ENCODE measurements around the gene UMODL1. TPM values are rescaled to one million over a fixed set of nuclear protein-coding genes. Genes with fewer than 3 reads are reported as not detected.
A peak's percentile ranks its signal among the peaks of the same experiment; 100 is the strongest.

The UMODL1 gene
- total RNA-seq, 1 donor from 2014 or later = not detected

- DNase-seq (ENCODE audit: low read depth in 2 of 2) = no peak
These were observed 56.3 kb downstream of the UMODL1 start for GRCh38 chr21:42127164-42128150.

GRCh38 chr21:42129300-42130266 lies 58.5 kb downstream of the UMODL1 start:
- no peak for DNase-seq (ENCODE audit: low read depth in 2 of 2)

- DNase-seq (ENCODE audit: low read depth in 2 of 2) = no peak
These were observed 59.3 kb downstream of the UMODL1 start for GRCh38 chr21:42130441-42130840.

GRCh38 chr21:42132183-42132582 lies 61.1 kb downstream of the UMODL1 start:
- DNase-seq (ENCODE audit: low read depth in 2 of 2) = no peak

GRCh38 chr21:42133131-42133530 lies 62.0 kb downstream of the UMODL1 start:
- DNase-seq (ENCODE audit: low read depth in 2 of 2) = no peak

- DNase-seq (ENCODE audit: low read depth in 2 of 2) = no peak
These were observed 64.4 kb downstream of the UMODL1 start for GRCh38 chr21:42135386-42136052.

GRCh38 chr21:42137191-42137904 lies 66.2 kb downstream of the UMODL1 start:
- no peak for DNase-seq (ENCODE audit: low read depth in 2 of 2)

GRCh38 chr21:42140196-42140934 lies 69.2 kb downstream of the UMODL1 start:
- DNase-seq (ENCODE audit: low read depth in 2 of 2) = no peak

- DNase-seq (ENCODE audit: low read depth in 2 of 2) = no peak
These were observed 70.5 kb downstream of the UMODL1 start for GRCh38 chr21:42141643-42142042.

GRCh38 chr21:42142141-42142540 lies 71.0 kb downstream of the UMODL1 start:
- no peak for DNase-seq (ENCODE audit: low read depth in 2 of 2)

- DNase-seq (ENCODE audit: low read depth in 2 of 2) = no peak
These were observed 71.5 kb downstream of the UMODL1 start for GRCh38 chr21:42142627-42143026.

GRCh38 chr21:42143111-42143510 lies 72.0 kb downstream of the UMODL1 start:
- DNase-seq (ENCODE audit: low read depth in 2 of 2) = no peak

- no peak for DNase-seq (ENCODE audit: low read depth in 2 of 2)
These were observed 73.1 kb downstream of the UMODL1 start for GRCh38 chr21:42144221-42144620.

GRCh38 chr21:42144679-42145568 lies 73.8 kb downstream of the UMODL1 start:
- no peak for DNase-seq (ENCODE audit: low read depth in 2 of 2)

GRCh38 chr21:42145569-42146272 lies 74.6 kb downstream of the UMODL1 start:
- peak; percentile 49 to 57 for DNase-seq (ENCODE audit: low read depth in 2 of 2)

- no peak for DNase-seq (ENCODE audit: low read depth in 2 of 2)
These were observed 75.2 kb downstream of the UMODL1 start for GRCh38 chr21:42146273-42146805.

- no peak for DNase-seq (ENCODE audit: low read depth in 2 of 2)
These were observed 75.7 kb downstream of the UMODL1 start for GRCh38 chr21:42146821-42147220.

GRCh38 chr21:42147386-42148020 lies 76.4 kb downstream of the UMODL1 start:
- no peak for DNase-seq (ENCODE audit: low read depth in 2 of 2)

All from dermis microvascular lymphatic vessel endothelial cell (primary cell).